ENCODE results near the gene TYW3.

TYW3 gene

DNA sequence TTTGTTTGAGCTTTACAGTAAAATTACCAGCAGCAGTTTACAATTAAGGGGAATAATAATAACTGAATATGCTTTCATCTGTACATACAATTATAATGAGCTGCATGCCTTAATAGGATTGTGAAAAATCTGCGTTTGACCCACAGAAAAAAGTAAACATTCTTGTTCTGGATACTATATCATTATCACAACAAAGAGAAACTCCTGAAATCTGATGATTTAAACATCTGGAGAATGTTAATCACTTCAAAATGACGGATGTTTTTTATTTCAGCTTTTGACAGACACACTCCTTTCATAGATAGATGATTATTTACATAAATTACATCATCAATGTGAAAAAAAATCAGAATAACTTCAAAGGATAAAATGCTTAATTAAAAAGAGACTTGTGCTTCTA, 58.5 kb downstream of the TYW3 start:
- DNase-seq: no peak

DNA sequence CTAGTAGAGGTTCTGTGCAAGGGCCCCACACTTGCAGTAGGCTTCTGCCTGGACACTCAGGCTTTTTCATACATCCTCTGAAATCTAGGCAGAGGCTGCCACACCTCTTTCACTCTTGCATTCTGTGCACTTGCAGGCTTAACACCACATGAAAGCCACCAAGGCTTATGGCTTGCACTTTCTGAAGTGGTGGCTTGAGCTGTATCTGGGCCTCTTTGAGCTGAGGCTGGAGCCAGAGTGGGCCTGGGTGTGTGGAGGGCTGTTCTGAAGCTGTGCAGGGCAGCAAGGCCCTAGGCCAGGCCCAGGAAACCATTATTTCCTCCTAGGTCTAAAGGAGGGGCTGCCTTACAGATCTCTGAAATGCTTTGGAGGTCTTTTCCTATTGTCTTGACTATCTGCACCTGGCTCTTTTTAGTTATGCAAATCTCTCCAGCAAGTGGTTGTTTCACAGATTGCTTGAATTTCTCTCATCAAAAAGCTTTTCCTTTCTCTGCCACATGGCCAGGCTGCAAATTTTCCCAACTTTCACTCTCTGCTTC, 66.2 kb downstream of the TYW3 start:
- DNase-seq: no peak

- no peak for DNase-seq
Measured at GRCh38 chr1:74811436-74812179, 78.7 kb downstream of the TYW3 start.

- no peak for DNase-seq
Measured at GRCh38 chr1:74812180-74812541, 79.2 kb downstream of the TYW3 start.
